IMR-90 (cell line): ENCODE data around the gene GALR2. TPM values are rescaled to one million over a fixed set of nuclear protein-coding genes. Genes with fewer than 3 reads are reported as not detected.

Experiments
- ATAC-seq: fragments of 200-7000 bp; cut with Tn5 transposase; 2 replicates; pipeline ENCODE4 v1.9.1; 2020; ENCODE audit warnings: low read depth, mild to moderate bottlenecking, moderate library complexity
- BruUV-seq: library from RNA; stranded (reverse); fragments of 400-500 nt; replicated peaks from 2 replicates; lab custom pipeline; 2021; lab: Mats Ljungman, UMichigan
- CTCF ChIA-PET: fragments of 300-600 bp; formaldehyde crosslinking; extraction: SDS; loops from one replicate; lab custom pipeline; 2021; ENCODE audit warnings: antibody characterized with exemption; lab: Yijun Ruan, JAX
- POLR2A ChIA-PET: fragments of 300-600 bp; sonication (Branson Sonifier 250); formaldehyde crosslinking; loops from one replicate; lab custom pipeline; 2022; ENCODE audit warnings: antibody characterized with exemption; ENCODE audit not compliant: unreplicated experiment; lab: Charles Lee
- DNase-seq: peaks from one replicate; pipeline ENCODE4 v3.0.0; 2013
- H2AFZ ChIP-seq: replicated peaks from 2 replicates; pipeline ENCODE3; 2013; ENCODE audit warnings: low read length, mild to moderate bottlenecking; ENCODE audit not compliant: poor library complexity
- H2AK5ac ChIP-seq: 2 replicates; pipeline ENCODE4 v1.6.1; 2013; ENCODE audit warnings: low read depth, low read length, inconsistent platforms
- H2AK9ac ChIP-seq: replicated peaks from 2 replicates; pipeline ENCODE3; 2013; ENCODE audit warnings: mild to moderate bottlenecking, low read depth, low read length, moderate library complexity; ENCODE audit not compliant: poor library complexity
- H2BK120ac ChIP-seq: 2 replicates; pipeline ENCODE4 v1.6.1; 2013; ENCODE audit warnings: low read depth, low read length, inconsistent platforms
- H2BK15ac ChIP-seq: 3 replicates; pipeline ENCODE4 v1.6.1; 2013; ENCODE audit warnings: low read depth, low read length, inconsistent platforms
- H2BK20ac ChIP-seq: 2 replicates; pipeline ENCODE4 v1.6.1; 2013; ENCODE audit warnings: low read depth, mild to moderate bottlenecking, inconsistent platforms, low read length, moderate library complexity
- H2BK5ac ChIP-seq: 2 replicates; pipeline ENCODE4 v1.6.1; 2013; ENCODE audit warnings: mild to moderate bottlenecking, low read depth, low read length, inconsistent platforms; ENCODE audit not compliant: poor library complexity, severe bottlenecking
- H3K14ac ChIP-seq: replicated peaks from 2 replicates; pipeline ENCODE4 v1.6.1; 2013; ENCODE audit warnings: low read depth, low read length, inconsistent platforms
- H3K18ac ChIP-seq: 2 replicates; pipeline ENCODE4 v1.6.1; 2013; ENCODE audit warnings: low read depth, low read length, control low read depth
- H3K23ac ChIP-seq: 2 replicates; pipeline ENCODE4 v1.6.1; 2013; ENCODE audit warnings: low read depth, low read length, inconsistent platforms
- H3K27ac ChIP-seq: 2 replicates; pipeline ENCODE4 v1.5.1; 2013; ENCODE audit warnings: mild to moderate bottlenecking, control low read depth, low read length; ENCODE audit not compliant: insufficient read depth
- H3K27me3 ChIP-seq: 2 replicates; pipeline ENCODE4 v1.6.1; 2013; ENCODE audit warnings: low read length; ENCODE audit not compliant: control insufficient read depth, insufficient read depth
- H3K36me3 ChIP-seq: 2 replicates; pipeline ENCODE4 v1.6.1; 2013; ENCODE audit warnings: low read length, mixed read lengths; ENCODE audit not compliant: control insufficient read depth, insufficient read depth
- H3K4ac ChIP-seq: 2 replicates; pipeline ENCODE4 v1.6.1; 2013; ENCODE audit warnings: low read depth, low read length, inconsistent platforms
- H3K4me1 ChIP-seq: 2 replicates; pipeline ENCODE4 v1.6.1; 2013; ENCODE audit warnings: low read length, mixed read lengths; ENCODE audit not compliant: control insufficient read depth, insufficient read depth
- H3K4me2 ChIP-seq: 2 replicates; pipeline ENCODE4 v1.6.1; 2013; ENCODE audit warnings: low read depth, mild to moderate bottlenecking, control low read depth, low read length, moderate library complexity
- H3K4me3 ChIP-seq: 2 replicates; pipeline ENCODE4 v1.5.1; 2013; ENCODE audit warnings: low read depth, mild to moderate bottlenecking, control low read depth, low read length, moderate library complexity; ENCODE audit not compliant: insufficient read depth
- H3K56ac ChIP-seq: 2 replicates; pipeline ENCODE4 v1.6.1; 2013; ENCODE audit warnings: low read length, inconsistent platforms; ENCODE audit not compliant: insufficient read depth; ENCODE audit errors: extremely low read depth
- H3K79me1 ChIP-seq, 2 experiments: 2 replicates each; pipeline ENCODE4 v1.6.1; 2013; ENCODE audit warnings: low read length in 2 of 2, inconsistent platforms in 1 of 2, low read depth in 1 of 2
- H3K9ac ChIP-seq: 2 replicates; pipeline ENCODE4 v1.6.1; 2013; ENCODE audit warnings: low read depth, low read length, control low read depth
- H3K9me1 ChIP-seq: 2 replicates; pipeline ENCODE4 v1.6.1; 2013; ENCODE audit warnings: low read length, inconsistent platforms; ENCODE audit not compliant: insufficient read depth
- H3K9me3 ChIP-seq: 2 replicates; pipeline ENCODE4 v1.6.1; 2013; ENCODE audit warnings: low read length; ENCODE audit not compliant: control insufficient read depth, insufficient read depth
- H4K20me1 ChIP-seq: 2 replicates; pipeline ENCODE4 v1.6.1; 2013; ENCODE audit warnings: low read length, inconsistent platforms; ENCODE audit not compliant: insufficient read depth
- H4K5ac ChIP-seq: 2 replicates; pipeline ENCODE4 v1.6.1; 2013; ENCODE audit warnings: mild to moderate bottlenecking, low read depth, low read length, control low read depth
- H4K8ac ChIP-seq, 2 experiments: 2 replicates each; pipeline ENCODE4 v1.6.1; 2013; ENCODE audit warnings: low read depth in 2 of 2, low read length in 2 of 2, control low read depth in 1 of 2, inconsistent platforms in 1 of 2
- H4K91ac ChIP-seq: 2 replicates; pipeline ENCODE4 v1.6.1; 2013; ENCODE audit warnings: low read depth, low read length, inconsistent platforms; ENCODE audit not compliant: insufficient read depth
- ELK1 ChIP-seq: fragments of 150-350 bp; IDR thresholded peaks from 2 replicates; pipeline ENCODE4 v1.6.1; 2016; ENCODE audit warnings: low read depth, mild to moderate bottlenecking, low read length, moderate library complexity, borderline replicate concordance
- FOS ChIP-seq: fragments of 150-350 bp; IDR thresholded peaks from 2 replicates; pipeline ENCODE4 v1.6.1; 2016; ENCODE audit warnings: low read depth, low read length
- RAD21 ChIP-seq: IDR thresholded peaks from 2 replicates; pipeline ENCODE4 v1.6.1; 2012; ENCODE audit warnings: low read length, improper control_type of control experiment
- WGBS, 2 experiments: methylation state at CpG; one replicate each; pipeline versions ENCODE4 v1.1.5 to v1.1.7; 2013; ENCODE audit warnings: missing lambda C conversion rate in 2 of 2; ENCODE audit not compliant: insufficient read length in 1 of 2; ENCODE audit errors: extremely low coverage in 2 of 2; 5-methylcytosine and 5-hydroxymethylcytosine counted together
- dilution Hi-C: fragments of 300-500 bp; cut with HindIII; formaldehyde crosslinking; loops from one replicate; pipeline ENCODE4 v1.14.3; 2018; ENCODE audit warnings: low sequenced_read_pairs; ENCODE audit not compliant: unreplicated experiment
- in situ Hi-C: fragments of 300-500 bp; cut with MboI; formaldehyde crosslinking; loops from 3 replicates; pipeline ENCODE4 v1.14.3; 2019; ENCODE audit warnings: low sequenced_read_pairs, inconsistent platforms, mixed read lengths
- intact Hi-C: fragments of 100-400 bp; cut with micrococcal nuclease; formaldehyde crosslinking; loops from 2 replicates; pipeline ENCODE4 v1.10.0; 2022
- polyA plus RNA-seq, 3 experiments: library from polyadenylated mRNA; depleted of rRNA; stranded (reverse); fragments of >200 nt; gene quantifications; 2 replicates each; pipeline ENCODE4 v1.2.3, GENCODE V29; 2012; ENCODE audit warnings: low replicate concordance in 1 of 3
- total RNA-seq: library from RNA; depleted of rRNA; stranded (reverse); fragments of >200 nt; gene quantifications from 2 replicates; pipeline ENCODE4 v1.2.3, GENCODE V29; 2012

GALR2 gene
- total and polyA plus RNA-seq, 2 of the 4 experiments (the other 2 are of a cell fraction), result 0.07 TPM; not detected in 1

- H3K4me1 ChIP-seq, result no peaks in the 10 kb centered on the region
- H3K4me3 ChIP-seq, result no peak overlapping the region
- H2BK20ac ChIP-seq, result no peak overlapping the region
- DNase-seq (no peak), ATAC-seq (no peak)
- intact Hi-C loops, result no loop called here
- H3K4me2 ChIP-seq, result no peak overlapping the region
- no peak overlapping the region for H3K27ac ChIP-seq
- no peak overlapping the region for H3K18ac ChIP-seq
- no peak overlapping the region for H2BK5ac ChIP-seq
- H2BK120ac ChIP-seq, result no peak overlapping the region
- no peak overlapping the region for H2AK5ac ChIP-seq
- H2BK15ac ChIP-seq, result no peak overlapping the region
- H3K36me3 ChIP-seq, result peaks cover 48% of the 10 kb centered on the region
- H3K4ac ChIP-seq, result no peak overlapping the region
- H3K14ac ChIP-seq, result no peak overlapping the region
- H4K20me1 ChIP-seq, result no peaks in the 10 kb centered on the region; the same call in 1 of the 2 replicates
- no peak overlapping the region for H2AK9ac ChIP-seq
- H3K9me1 ChIP-seq, result no peaks in the 10 kb centered on the region
- no peak overlapping the region for H2AFZ ChIP-seq
- no peak for TF ChIP-seq RAD21
- TF ChIP-seq FOS, result no peak
- TF ChIP-seq ELK1, result no peak
- no TSS peak for BruUV-seq
- no peaks in the 10 kb centered on the region for H3K27me3 ChIP-seq
- no peak overlapping the region for H3K9ac ChIP-seq
- 86% methylated on average over 9 of the region's 13 CpGs; no CpG with 5 or more reads in 1 of the 2 experiments for WGBS, 2 experiments
- H3K56ac ChIP-seq, result no peak overlapping the region
- dilution Hi-C loops, result no loop called here
- no peak overlapping the region for H4K91ac ChIP-seq
- no peaks in the 10 kb centered on the region for H3K9me3 ChIP-seq
- no peak overlapping the region for H4K5ac ChIP-seq
- H3K79me1 ChIP-seq, result peaks cover 5 to 20% of the 10 kb centered on the region in 2 experiments
- H3K23ac ChIP-seq, result no peak overlapping the region
- H4K8ac ChIP-seq, result no peak overlapping the region
- in situ Hi-C loops, result no loop called here
- POLR2A ChIA-PET, result interaction anchor here (0.6 kb wide), 1 partner anchor 8 kb away, joined by 4 read pairs; no protein-coding TSS in a partner anchor
- CTCF ChIA-PET, result interaction anchor here (0.6 kb wide), 1 partner anchor 266 kb away, joined by 3 read pairs; no protein-coding TSS in a partner anchor
These were observed 21.4 kb downstream of the GALR2 start for GRCh38 chr17:76095943-76096342.
